Mesothelial cell of epicardium (in vitro differentiated cells): Measurements from ENCODE around the gene MED27. TPM values are rescaled to one million over a fixed set of nuclear protein-coding genes. Genes with fewer than 3 reads are reported as not detected.

ENCODE experiments used
- DNase-seq, 2 experiments: peaks; one replicate each; pipeline ENCODE4 v3.0.0; 2021; ENCODE audit warnings: low spot score in 2 of 2; ENCODE audit not compliant: unreplicated experiment in 2 of 2
- H3K27ac Mint-ChIP-seq: 2 replicates; pipeline ENCODE4 v1.8.0; 2021; ENCODE audit warnings: mixed read lengths
- H3K27me3 Mint-ChIP-seq: 2 replicates; pipeline ENCODE4 v1.8.0; 2021; ENCODE audit warnings: low read depth, mixed read lengths
- H3K36me3 Mint-ChIP-seq: 2 replicates; pipeline ENCODE4 v1.8.0; 2021; ENCODE audit warnings: mixed read lengths
- H3K4me1 Mint-ChIP-seq: 2 replicates; pipeline ENCODE4 v1.8.0; 2021; ENCODE audit warnings: mixed read lengths
- H3K4me3 Mint-ChIP-seq: 2 replicates; pipeline ENCODE4 v1.8.0; 2021; ENCODE audit warnings: mild to moderate bottlenecking, moderate library complexity, mixed read lengths
- H3K9me3 Mint-ChIP-seq: 2 replicates; pipeline ENCODE4 v1.8.0; 2021; ENCODE audit warnings: mixed read lengths
- CTCF ChIP-seq: fragments of 200-600 bp; sonication (generic); IDR thresholded peaks from one replicate; pipeline ENCODE4 v1.5.0; 2021; ENCODE audit warnings: antibody characterized with exemption; ENCODE audit not compliant: unreplicated experiment
- total RNA-seq: library from RNA; stranded (reverse); gene quantifications from 3 replicates; pipeline ENCODE4 v1.2.1, GENCODE V29; 2021

MED27 gene
- total RNA-seq, 1 donor from 2014 or later, result 29.0 TPM

GRCh38 chr9:132108728-132109127 is 29.1 kb upstream of the MED27 start:
- no peak overlapping the region for H3K4me3 Mint-ChIP-seq
- H3K27ac Mint-ChIP-seq, result no peak overlapping the region
- H3K9me3 Mint-ChIP-seq, result no peaks in the 10 kb centered on the region
- no peak for TF ChIP-seq CTCF
- no peak for DNase-seq
- no peaks in the 10 kb centered on the region for H3K4me1 Mint-ChIP-seq
- H3K27me3 Mint-ChIP-seq, result peaks cover 67% of the 10 kb centered on the region
- no peaks in the 10 kb centered on the region for H3K36me3 Mint-ChIP-seq

GRCh38 chr9:132099741-132100407 is 20.2 kb upstream of the MED27 start:
- Mint-ChIP-seq H3K9me3 (peaks cover 4% of the 10 kb centered on the region), H3K4me1 (no peaks in the 10 kb centered on the region), H3K36me3 (no peaks in the 10 kb centered on the region), H3K27me3 (peaks cover 39% of the 10 kb centered on the region), H3K4me3 (no peak overlapping the region), H3K27ac (no peak overlapping the region)
- no peak for TF ChIP-seq CTCF
- DNase-seq, result no peak

- no peak for TF ChIP-seq CTCF
- H3K4me1 Mint-ChIP-seq, result peaks cover 5% of the 10 kb centered on the region
- H3K27me3 Mint-ChIP-seq, result peaks cover 38% of the 10 kb centered on the region
Observed at GRCh38 chr9:132099167-132099566, 19.5 kb upstream of the MED27 start.

GRCh38 chr9:132094314-132094791 is 14.7 kb upstream of the MED27 start:
- no peak overlapping the region for H3K4me3 Mint-ChIP-seq
- no peak overlapping the region for H3K27ac Mint-ChIP-seq
- no peaks in the 10 kb centered on the region for H3K36me3 Mint-ChIP-seq
- no peaks in the 10 kb centered on the region for H3K9me3 Mint-ChIP-seq
- peaks cover 59% of the 10 kb centered on the region for H3K27me3 Mint-ChIP-seq
- no peak for TF ChIP-seq CTCF
- no peak for DNase-seq
- peaks cover 7% of the 10 kb centered on the region for H3K4me1 Mint-ChIP-seq

More at GRCh38 chr9:132099167-132099566, 19.5 kb upstream of the MED27 start:
- H3K9me3 Mint-ChIP-seq, result peaks cover 4% of the 10 kb centered on the region
- no peaks in the 10 kb centered on the region for H3K36me3 Mint-ChIP-seq
- H3K27ac Mint-ChIP-seq, result no peak overlapping the region
- no peak overlapping the region for H3K4me3 Mint-ChIP-seq
- no peak for DNase-seq

- no peak for DNase-seq
- Mint-ChIP-seq H3K4me3 (no peak overlapping the region), H3K27ac (no peak overlapping the region), H3K27me3 (peaks cover 53% of the 10 kb centered on the region), H3K4me1 (peaks cover 7% of the 10 kb centered on the region), H3K36me3 (no peaks in the 10 kb centered on the region), H3K9me3 (no peaks in the 10 kb centered on the region)
- no peak for TF ChIP-seq CTCF
Observed at GRCh38 chr9:132090771-132091170, 11.1 kb upstream of the MED27 start.
